ENCODE measurements around the gene TMEM203. TPM values are rescaled to one million over a fixed set of nuclear protein-coding genes. Genes with fewer than 3 reads are reported as not detected.

TMEM203 gene
- total RNA-seq, 2 donors from 2014 or later = 19.3 to 27.3 TPM

DNA sequence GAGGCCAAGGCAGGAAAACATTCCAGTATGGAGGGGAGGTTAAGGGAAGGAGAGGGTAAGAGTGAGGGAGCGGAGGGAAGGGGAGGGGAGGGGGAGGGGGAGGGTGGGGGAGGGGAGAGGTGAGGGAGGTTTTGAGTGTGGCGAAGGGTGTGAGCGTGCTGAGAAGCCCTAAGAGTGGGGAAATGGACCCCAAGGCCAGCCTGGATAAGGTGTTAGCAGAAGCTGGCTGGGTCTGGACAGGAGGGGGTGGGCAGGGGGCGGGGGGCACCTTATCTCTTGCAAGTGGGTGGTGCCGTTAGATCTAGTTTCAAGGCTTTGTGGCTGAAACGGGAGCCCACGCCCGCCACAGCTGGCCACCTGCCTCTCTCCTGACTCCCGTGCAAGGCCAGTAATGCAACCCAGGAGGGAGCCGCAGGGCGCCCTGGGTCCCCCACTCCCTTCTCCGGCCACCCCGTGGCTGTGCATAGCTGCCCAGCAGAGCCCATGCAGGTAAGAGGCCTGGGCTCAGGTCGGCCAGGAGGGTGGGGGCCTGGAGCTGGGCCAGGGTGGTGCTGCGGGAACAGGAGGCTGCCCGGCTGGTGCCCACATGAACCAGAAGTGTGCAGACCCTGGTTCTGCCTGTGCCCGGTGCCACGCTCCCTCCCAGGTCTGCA, 22.5 kb upstream of the TMEM203 start:
- Mint-ChIP-seq H3K4me3 (no peak overlapping the region), H3K9me3 (no peaks in the 10 kb centered on the region), H3K27me3 (peaks cover 3% of the 10 kb centered on the region), H3K27ac (no peak overlapping the region), H3K36me3 (ENCODE audit: low read depth) (no peaks in the 10 kb centered on the region), H3K4me1 (peaks cover 5% of the 10 kb centered on the region)
- no peak for ATAC-seq (replicated peaks)

DNA sequence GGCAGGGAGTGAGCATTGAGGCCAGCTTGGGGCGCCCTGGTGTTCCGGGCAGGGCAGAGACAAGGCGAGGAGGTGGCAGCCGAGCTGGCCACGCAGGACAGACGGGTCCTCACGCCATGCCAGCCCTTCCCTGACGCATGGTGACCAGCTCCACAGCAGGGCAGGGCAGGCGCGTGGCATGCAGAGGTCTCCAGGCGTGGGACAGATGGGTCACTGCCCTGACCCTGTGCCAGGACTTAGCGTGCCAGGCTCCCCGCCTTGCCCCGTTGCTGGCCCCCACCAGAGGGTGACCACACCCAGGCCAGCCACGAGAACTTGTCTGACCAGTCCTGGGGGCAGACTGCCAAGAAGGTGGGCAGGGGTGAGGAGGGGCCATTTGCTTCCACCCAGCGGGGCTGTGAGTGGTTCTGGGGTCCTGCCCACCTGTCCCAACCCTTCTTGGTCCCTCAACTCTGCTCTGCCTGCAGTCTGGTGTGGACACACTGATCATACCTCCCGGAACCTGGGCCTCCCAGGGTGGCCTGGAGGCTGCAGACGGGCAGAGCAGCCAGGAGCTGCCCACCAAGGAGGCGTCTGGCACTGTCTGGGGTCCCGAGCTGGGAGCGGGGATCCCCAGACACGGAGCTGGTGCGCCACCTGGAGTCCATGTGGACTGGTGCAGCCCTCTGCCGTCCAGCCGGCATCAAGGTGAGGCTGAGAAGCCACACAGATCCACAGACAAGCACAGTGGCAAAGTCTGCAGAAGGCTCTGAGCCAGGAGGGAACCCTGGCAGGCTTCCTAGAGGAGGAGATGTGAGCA, 21.8 kb upstream of the TMEM203 start, which contains the start of gene RNF224:
Gene RNF224 (plus strand): TSS at position 449 of the 799 bp plus-strand sequence. CDS start 834 bp downstream, outside the sequence.
- H3K36me3 Mint-ChIP-seq (ENCODE audit: low read depth) = no peaks in the 10 kb centered on the region

GRCh38 chr9:137226338-137227053, 21.0 kb upstream of the TMEM203 start:
- no peaks in the 10 kb centered on the region for H3K9me3 Mint-ChIP-seq
- no peaks in the 10 kb centered on the region for H3K36me3 Mint-ChIP-seq (ENCODE audit: low read depth)
- H3K27me3 Mint-ChIP-seq = peaks cover 3% of the 10 kb centered on the region
- ATAC-seq (replicated peaks) = no peak
- no peak overlapping the region for H3K4me3 Mint-ChIP-seq
- peaks cover 5% of the 10 kb centered on the region for H3K4me1 Mint-ChIP-seq
- H3K27ac Mint-ChIP-seq = no peak overlapping the region

More for the DNA sequence above, 21.8 kb upstream of the TMEM203 start, which contains the start of gene RNF224:
- Mint-ChIP-seq H3K27ac (no peak within 1 kb of the TSS), H3K4me1 (peaks cover 5% of the 10 kb centered on the region), H3K9me3 (no peaks in the 10 kb centered on the region), H3K4me3 (no peak within 1 kb of the TSS), H3K27me3 (peaks cover 3% of the 10 kb centered on the region)
- peak; percentile 48 for ATAC-seq (replicated peaks)

- Mint-ChIP-seq H3K9me3 (no peaks in the 10 kb centered on the region), H3K4me3 (no peak overlapping the region), H3K36me3 (ENCODE audit: low read depth) (no peaks in the 10 kb centered on the region), H3K27me3 (peaks cover 3% of the 10 kb centered on the region), H3K27ac (no peak overlapping the region), H3K4me1 (peaks cover 5% of the 10 kb centered on the region)
- ATAC-seq (replicated peaks) = no peak
Measured at GRCh38 chr9:137225699-137226331, 20.4 kb upstream of the TMEM203 start.

- ATAC-seq (replicated peaks) = no peak
- no peak within 1 kb of the TSS for H3K27ac Mint-ChIP-seq
- peaks cover 5% of the 10 kb centered on the region for H3K4me1 Mint-ChIP-seq
- H3K27me3 Mint-ChIP-seq = peaks cover 3% of the 10 kb centered on the region
- H3K9me3 Mint-ChIP-seq = no peaks in the 10 kb centered on the region
- H3K4me3 Mint-ChIP-seq = peak within 1 kb of the TSS; percentile 71
- H3K36me3 Mint-ChIP-seq (ENCODE audit: low read depth) = no peaks in the 10 kb centered on the region
Measured at GRCh38 chr9:137224830-137225694, 19.6 kb upstream of the TMEM203 start, which contains the start of gene CYSRT1. Gene CYSRT1, plus strand, starts transcription at chr9:137225174. Its CDS starts 448 bp downstream, at chr9:137225622.

GRCh38 chr9:137223078-137223970, 17.9 kb upstream of the TMEM203 start:
- peaks cover 5% of the 10 kb centered on the region for H3K4me1 Mint-ChIP-seq
- peak; percentile 90 for ATAC-seq (replicated peaks)
- H3K4me3 Mint-ChIP-seq = peak overlapping the region; percentile 71
- peaks cover 3% of the 10 kb centered on the region for H3K27me3 Mint-ChIP-seq
- no peaks in the 10 kb centered on the region for H3K9me3 Mint-ChIP-seq
- no peaks in the 10 kb centered on the region for H3K36me3 Mint-ChIP-seq (ENCODE audit: low read depth)
- peak overlapping the region; percentile 36 for H3K27ac Mint-ChIP-seq

DNA sequence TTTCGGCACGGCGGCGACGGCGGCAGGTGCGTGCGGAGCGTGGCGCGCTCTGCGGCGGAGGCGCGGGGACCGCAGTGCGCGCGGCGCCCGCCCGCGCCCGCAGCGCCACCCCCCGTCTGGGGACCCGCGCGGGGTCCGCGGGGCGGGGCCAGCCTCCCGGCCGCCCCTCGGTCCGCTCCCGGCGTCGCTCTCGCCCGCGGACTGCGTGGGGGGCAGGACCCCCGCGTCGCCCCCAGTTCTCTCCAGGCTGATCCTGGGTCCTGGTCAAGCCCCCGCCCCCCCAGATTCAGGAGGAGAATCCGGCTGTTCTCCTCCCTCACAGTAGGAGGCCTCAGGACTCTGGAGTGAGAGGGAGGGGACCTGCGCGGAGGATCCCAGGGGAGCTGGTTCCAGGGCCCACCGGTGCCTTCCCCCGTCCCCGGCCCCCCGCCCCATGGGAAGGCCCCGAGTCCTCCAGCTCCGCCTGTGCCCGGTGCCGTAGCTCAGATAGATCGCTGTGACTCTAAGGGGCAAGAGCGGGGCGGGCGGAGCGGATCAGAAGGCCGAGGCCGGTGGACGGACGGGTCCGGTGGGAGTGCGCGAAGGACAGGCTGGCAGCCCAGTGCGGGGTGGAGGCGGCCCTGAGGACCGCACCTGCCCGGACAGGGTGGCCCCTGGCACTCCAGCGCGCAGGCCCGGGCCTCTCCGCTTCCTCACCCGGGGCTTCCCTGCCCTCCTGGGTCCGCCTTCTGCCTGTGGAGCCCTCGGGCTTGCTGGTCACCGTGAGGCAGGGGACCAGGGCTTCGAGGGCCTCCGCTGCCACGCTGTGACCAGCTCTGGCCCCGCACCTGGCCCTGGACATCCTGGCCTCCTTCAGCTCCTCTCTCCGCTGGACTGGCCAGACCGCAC, 17.0 kb upstream of the TMEM203 start, which contains the start of gene RNF208:
Gene RNF208 (minus strand): TSS at position 51 of the 888 bp plus-strand sequence. CDS start 1,028 bp downstream, outside the sequence.
- peak within 1 kb of the TSS; percentile 71 for H3K4me3 Mint-ChIP-seq
- no peak for ATAC-seq (replicated peaks)
- H3K27ac Mint-ChIP-seq = peak within 1 kb of the TSS; percentile 36
- peaks cover under 1% of the 10 kb centered on the region for H3K27me3 Mint-ChIP-seq
- peaks cover 1% of the 10 kb centered on the region for H3K4me1 Mint-ChIP-seq
- no peaks in the 10 kb centered on the region for H3K9me3 Mint-ChIP-seq
- no peaks in the 10 kb centered on the region for H3K36me3 Mint-ChIP-seq (ENCODE audit: low read depth)

DNA sequence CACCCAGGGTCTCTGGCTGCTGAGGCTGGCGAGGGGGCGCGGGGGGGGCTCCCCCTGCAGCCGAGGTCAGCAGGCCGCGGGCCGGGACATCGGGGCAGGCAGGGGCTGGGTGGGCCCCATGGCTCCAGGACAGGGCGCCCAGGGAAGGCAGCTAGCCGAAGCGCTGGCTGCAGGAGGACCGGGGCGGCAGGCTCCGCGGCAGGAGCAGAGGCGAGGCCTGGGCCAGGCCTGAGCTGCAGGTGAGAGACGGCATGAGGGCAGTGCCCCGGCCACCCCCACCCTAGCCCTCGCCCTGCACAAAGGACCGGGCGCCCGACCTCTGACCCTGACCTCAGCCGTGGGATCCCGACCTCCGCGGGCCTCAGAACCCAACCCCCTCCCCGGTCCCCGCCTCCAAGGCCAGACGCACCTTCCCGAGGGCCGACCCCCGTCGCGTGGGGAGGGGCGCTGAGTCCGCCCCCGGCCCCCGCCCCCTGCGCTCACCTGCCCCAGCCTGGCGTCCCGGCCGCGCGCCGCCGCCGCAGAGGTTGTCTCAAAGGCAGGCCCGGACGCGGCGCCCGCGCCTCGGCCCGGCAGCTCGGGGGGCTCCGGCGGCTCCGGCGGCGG, 16.2 kb upstream of the TMEM203 start:
- Mint-ChIP-seq H3K36me3 (ENCODE audit: low read depth) (no peaks in the 10 kb centered on the region), H3K27ac (no peak overlapping the region), H3K27me3 (no peaks in the 10 kb centered on the region), H3K4me3 (no peak overlapping the region), H3K9me3 (no peaks in the 10 kb centered on the region), H3K4me1 (no peaks in the 10 kb centered on the region)
- ATAC-seq (replicated peaks) = no peak

DNA sequence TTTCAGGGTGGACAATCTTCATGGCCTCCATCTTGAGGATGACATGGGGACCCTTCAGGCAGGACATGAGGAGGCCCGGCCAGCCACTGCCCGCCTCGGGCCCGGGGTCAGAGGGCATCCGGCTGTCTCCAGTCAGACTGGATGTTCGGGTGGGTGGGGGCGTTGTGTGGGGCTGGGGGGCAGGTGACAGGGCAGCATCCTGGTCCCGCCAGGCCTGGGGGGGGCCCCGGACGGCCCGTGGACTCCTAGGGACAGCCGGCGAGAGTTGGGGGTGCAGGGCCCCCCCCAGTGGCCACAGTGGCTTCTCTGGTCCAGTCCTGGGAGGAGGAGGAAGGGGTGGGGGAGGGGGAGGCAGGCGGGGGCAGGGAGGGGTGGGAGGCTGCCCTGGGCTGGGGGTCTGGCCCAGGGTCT, 15.7 kb upstream of the TMEM203 start:
- peak overlapping the region; percentile 21 for H3K4me3 Mint-ChIP-seq
- H3K27ac Mint-ChIP-seq = no peak overlapping the region
- no peaks in the 10 kb centered on the region for H3K4me1 Mint-ChIP-seq
- no peaks in the 10 kb centered on the region for H3K27me3 Mint-ChIP-seq
- H3K36me3 Mint-ChIP-seq (ENCODE audit: low read depth) = no peaks in the 10 kb centered on the region
- H3K9me3 Mint-ChIP-seq = no peaks in the 10 kb centered on the region
- ATAC-seq (replicated peaks) = no peak

GRCh38 chr9:137220317-137221094, 15.1 kb upstream of the TMEM203 start:
- Mint-ChIP-seq H3K4me1 (no peaks in the 10 kb centered on the region), H3K9me3 (no peaks in the 10 kb centered on the region), H3K4me3 (peak overlapping the region; percentile 21), H3K36me3 (ENCODE audit: low read depth) (no peaks in the 10 kb centered on the region), H3K27ac (no peak overlapping the region), H3K27me3 (no peaks in the 10 kb centered on the region)
- no peak for ATAC-seq (replicated peaks)

GRCh38 chr9:137219757-137220316, 14.4 kb upstream of the TMEM203 start:
- no peak for ATAC-seq (replicated peaks)
- H3K36me3 Mint-ChIP-seq (ENCODE audit: low read depth) = no peaks in the 10 kb centered on the region
- H3K27me3 Mint-ChIP-seq = no peaks in the 10 kb centered on the region

More at GRCh38 chr9:137219757-137220316, 14.4 kb upstream of the TMEM203 start:
- Mint-ChIP-seq H3K4me3 (no peak overlapping the region), H3K27ac (no peak overlapping the region), H3K4me1 (no peaks in the 10 kb centered on the region), H3K9me3 (no peaks in the 10 kb centered on the region)
